SHP77 (cell line): ENCODE results near the gene SOX18.

Experiments
- DNase-seq, 2 experiments: peaks; one replicate each; lab custom pipeline; 2025; lab: John Stamatoyannopoulos, UW

Gene SOX18

DNA sequence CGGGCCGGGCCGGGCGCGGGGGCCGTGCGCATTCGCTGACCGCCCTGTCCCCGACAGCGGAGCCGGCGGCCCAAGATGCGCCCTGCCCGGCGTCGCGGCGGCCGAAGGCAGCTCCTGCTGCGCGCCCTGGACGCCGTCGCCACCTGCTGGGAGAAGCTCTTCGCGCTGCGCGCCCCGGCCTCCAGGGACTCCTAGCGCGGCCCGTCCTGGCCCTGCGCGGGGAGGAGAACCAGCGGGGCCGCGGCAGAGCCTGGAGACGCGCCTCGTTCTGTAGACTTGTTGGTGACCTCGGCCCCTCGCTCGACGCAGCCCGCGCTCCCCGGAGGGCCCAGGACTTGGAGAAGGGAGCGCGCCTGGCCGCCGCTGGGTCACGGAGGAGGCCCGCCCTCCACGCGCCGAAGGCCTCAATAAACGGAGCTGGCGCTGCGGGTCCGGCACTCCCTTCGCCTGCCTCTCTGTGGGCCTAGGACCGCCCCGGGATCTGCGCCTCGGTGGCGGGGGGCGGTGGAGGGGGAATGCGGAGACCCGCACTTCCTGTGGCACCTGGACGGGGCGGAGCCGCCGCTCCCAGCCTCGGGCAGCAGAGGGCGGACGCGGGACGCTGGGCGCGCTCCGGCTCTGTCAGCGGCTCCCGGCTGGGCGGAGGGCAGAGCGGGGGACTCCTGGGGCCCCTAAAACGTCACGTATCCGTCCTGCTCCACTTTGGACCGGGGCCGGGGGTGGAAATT lies 10.7 kb downstream of the SOX18 start:
- peak; percentile 79 to 87 for DNase-seq

- DNase-seq = peak in 1 of 2 experiments; percentile 64
Measured at GRCh38 chr20:64038224-64038564, 11.2 kb downstream of the SOX18 start.

DNA sequence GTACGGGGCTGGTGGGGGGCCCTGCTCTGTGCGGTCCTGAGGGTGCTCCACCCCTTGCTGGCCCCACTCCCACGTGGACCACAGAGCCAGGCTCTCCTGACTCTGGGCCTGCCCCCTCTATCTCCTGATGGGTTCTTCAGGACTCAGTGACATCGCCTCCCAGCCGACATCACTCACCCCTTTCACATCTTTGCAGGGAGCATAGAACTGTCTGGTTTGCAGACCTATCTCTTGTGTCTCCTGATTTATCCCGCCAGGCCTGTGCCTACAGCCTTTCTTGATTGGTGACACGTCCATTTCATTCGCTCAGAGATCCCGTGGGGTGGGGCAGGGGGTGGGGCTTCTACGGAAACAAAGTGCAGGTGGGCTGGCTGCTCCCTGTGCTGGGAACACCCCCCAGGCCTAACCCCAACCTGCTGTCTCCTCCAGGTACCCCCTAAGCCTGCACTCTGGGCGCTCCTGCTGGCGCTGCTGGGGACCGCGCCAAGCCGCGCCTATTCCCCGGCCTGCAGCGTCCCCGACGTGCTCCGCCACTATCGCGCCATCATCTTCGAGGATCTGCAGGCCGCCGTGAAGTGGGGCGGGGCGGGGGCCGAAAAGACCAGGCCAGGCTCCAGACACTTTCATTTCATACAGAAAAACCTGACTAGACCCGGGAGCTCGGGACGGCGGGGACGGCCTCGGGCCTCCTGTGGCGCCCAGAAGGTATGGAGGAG lies 11.8 kb downstream of the SOX18 start:
- DNase-seq = no peak

DNA sequence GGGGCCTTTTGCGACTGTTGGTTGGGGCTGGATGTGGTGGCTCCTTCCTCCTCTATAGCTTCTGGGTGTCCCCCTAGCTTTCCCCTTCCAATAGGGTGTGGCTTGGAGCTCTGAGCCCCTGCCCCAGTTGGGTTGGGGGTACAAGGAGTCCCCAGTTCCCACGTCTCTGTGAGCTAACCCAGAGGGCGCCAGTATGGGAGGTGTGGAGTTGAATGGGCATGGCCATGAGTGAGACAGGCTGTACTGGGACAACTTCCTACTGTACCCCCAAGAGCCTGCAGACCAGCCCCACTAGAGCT lies 12.3 kb downstream of the SOX18 start:
- no peak for DNase-seq

GRCh38 chr20:64036346-64037198 lies 12.9 kb downstream of the SOX18 start:
- DNase-seq = no peak

DNA sequence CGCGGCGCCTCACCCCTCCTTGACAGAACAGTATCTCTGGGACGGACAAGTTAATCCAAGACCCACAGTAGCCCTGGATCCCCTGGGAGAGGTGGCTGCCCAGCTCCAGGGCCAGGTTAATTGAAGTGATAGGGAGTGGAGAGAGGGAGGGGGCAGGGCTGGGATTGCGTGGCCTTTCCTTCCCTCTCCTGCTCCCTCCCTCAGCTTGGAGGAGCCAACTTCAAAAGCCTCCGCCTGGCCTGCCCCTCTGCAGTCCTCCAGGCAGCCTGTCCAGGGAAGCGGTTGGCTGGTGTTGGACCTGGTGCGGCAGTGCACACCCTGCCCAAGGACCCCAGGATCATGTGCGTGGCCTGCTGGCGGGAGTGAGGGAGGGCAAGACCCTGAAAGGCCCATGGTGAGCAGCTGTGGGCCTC lies 13.5 kb downstream of the SOX18 start, which contains the start of gene C20orf204:
C20orf204 (plus strand) TSS at position 250 of the 413 bp plus-strand sequence; CDS start at position 392, 142 bp downstream.
- DNase-seq = no peak

GRCh38 chr20:64035066-64035932 lies 14.1 kb downstream of the SOX18 start:
- DNase-seq = no peak

DNA sequence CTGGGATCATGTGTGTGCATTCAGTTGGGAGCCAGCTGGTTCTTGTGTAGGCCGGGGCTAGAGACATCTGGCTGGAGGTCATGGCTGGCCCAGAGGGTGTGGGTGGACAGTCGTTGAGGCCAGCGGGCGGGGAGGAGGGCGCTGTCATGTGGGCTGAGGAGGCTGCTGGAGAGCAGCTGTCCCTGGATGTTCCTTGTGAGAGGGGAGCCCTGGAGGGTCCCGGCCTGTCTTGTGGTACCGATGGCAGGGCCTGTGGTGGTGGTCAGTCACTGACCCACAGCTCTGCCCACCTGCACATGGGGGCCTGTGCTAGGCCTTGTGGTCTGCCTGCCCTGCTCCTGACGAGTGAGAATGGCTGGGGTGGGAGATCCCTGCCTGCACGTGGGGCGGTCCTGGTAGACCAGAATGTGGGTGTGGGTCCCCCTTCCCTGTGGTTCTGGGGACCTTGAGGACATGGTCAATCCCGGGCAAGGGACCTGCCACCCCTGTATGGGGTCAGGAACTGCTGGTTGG lies 15.4 kb downstream of the SOX18 start:
- no peak for DNase-seq

GRCh38 chr20:64032706-64033624 lies 16.5 kb downstream of the SOX18 start:
- no peak for DNase-seq

DNA sequence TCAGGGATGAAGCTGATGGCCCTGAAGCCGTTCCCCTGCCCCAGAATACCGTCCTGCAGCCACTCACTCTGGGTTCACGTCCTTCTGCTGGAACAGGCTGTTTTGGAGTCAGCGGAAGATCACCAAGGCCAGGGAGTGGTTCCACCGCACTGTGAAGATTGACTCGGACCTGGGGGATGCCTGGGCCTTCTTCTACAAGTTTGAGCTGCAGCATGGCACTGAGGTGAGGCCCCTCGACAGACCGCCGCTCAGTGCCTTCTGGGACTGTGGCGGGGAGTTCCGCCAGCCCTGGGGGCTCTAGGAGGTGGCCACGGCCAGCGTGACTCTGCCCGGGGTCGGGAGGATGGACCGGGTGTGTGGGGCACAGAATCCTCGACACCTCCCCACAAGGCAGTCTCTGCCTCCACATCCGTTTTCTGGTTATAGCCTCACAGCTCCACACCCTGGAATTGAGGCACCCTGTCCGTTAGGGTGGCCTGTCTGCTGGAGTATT lies 17.6 kb downstream of the SOX18 start:
- no peak for DNase-seq

- no peak for DNase-seq
Measured at GRCh38 chr20:64030371-64031134, 18.9 kb downstream of the SOX18 start.

GRCh38 chr20:64029293-64030117 lies 19.9 kb downstream of the SOX18 start:
- no peak for DNase-seq

- DNase-seq = no peak
Measured at GRCh38 chr20:64027981-64028685, 21.3 kb downstream of the SOX18 start.

DNA sequence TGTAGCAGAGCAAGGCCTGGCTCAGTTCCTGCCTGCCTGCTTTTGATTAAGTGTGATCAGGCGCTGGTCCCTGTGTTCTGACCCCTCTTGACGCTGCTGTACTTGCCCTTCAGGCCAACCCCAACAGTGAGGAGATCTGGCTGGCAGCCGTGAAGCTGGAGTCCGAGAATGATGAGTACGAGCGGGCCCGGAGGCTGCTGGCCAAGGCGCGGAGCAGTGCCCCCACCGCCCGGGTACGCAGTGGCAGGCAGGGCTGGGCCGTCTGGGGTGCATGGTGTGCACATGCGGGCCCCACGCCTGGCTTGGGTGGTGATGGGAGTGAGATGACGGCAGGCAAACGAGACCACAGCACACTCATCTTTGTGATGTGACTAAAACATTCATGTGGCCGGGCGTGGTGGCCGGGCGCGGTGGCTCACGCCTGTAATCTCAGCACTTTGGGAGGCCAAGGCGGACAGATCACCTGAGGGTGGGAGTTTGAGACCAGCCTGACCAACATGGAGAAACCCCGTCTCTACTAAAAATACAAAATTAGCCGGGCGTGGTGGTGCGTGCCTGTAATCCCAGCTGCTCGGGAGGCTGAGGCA lies 23.5 kb downstream of the SOX18 start:
- no peak for DNase-seq

- no peak for DNase-seq
Measured at GRCh38 chr20:64025101-64025825, 24.2 kb downstream of the SOX18 start.

GRCh38 chr20:64024141-64024990 lies 25.1 kb downstream of the SOX18 start:
- no peak for DNase-seq
